HFFc6 (cell line): ENCODE measurements around the gene PTPRQ. TPM values are rescaled to one million over a fixed set of nuclear protein-coding genes. Genes with fewer than 3 reads are reported as not detected.

Source experiments
- DNase-seq: peaks from one replicate; pipeline ENCODE4 v3.0.0-alpha.2; 2018
- H3K27ac Mint-ChIP-seq: 2 replicates; pipeline ENCODE4 v1.8.0; 2020; ENCODE audit warnings: mild to moderate bottlenecking, mixed read lengths
- H3K27me3 Mint-ChIP-seq: 2 replicates; pipeline ENCODE4 v1.8.0; 2021; ENCODE audit warnings: mild to moderate bottlenecking, moderate library complexity, mixed read lengths; ENCODE audit not compliant: insufficient read depth
- H3K36me3 Mint-ChIP-seq: 2 replicates; pipeline ENCODE4 v1.8.0; 2021; ENCODE audit warnings: low read depth, mixed read lengths
- H3K4me1 Mint-ChIP-seq: 2 replicates; pipeline ENCODE4 v1.8.0; 2020; ENCODE audit warnings: low read depth, mixed read lengths
- H3K4me3 Mint-ChIP-seq: 2 replicates; pipeline ENCODE4 v1.8.0; 2020; ENCODE audit warnings: mild to moderate bottlenecking, moderate library complexity, mixed read lengths
- H3K9me3 Mint-ChIP-seq: 2 replicates; pipeline ENCODE4 v1.8.0; 2020; ENCODE audit warnings: mild to moderate bottlenecking, mixed read lengths
- CTCF ChIP-seq: fragments of 200-600 bp; sonication (generic); IDR thresholded peaks from 2 replicates; pipeline ENCODE4 v1.5.0; 2021; ENCODE audit warnings: antibody characterized with exemption, mild to moderate bottlenecking
- total RNA-seq, 6 experiments: library from RNA; stranded (reverse); fragmentation: NEBNext Ultra II Directional; extraction: Animal tissue kit (Norgen Biotek cat#: 25700); gene quantifications; 2 replicates in 1 of 6; 3 replicates in 5 of 6; pipeline ENCODE4 v1.2.3, GENCODE V29; 2021

Gene PTPRQ
- total RNA-seq, 6 experiments from 2014 or later = 2.6 to 4.1 (median 3.5) TPM

GRCh38 chr12:80714846-80715245 lies 270.8 kb downstream of the PTPRQ start:
- peaks cover 10% of the 10 kb centered on the region; the same call in 1 of the 2 replicates for H3K4me1 Mint-ChIP-seq
- no peaks in the 10 kb centered on the region for H3K9me3 Mint-ChIP-seq
- TF ChIP-seq CTCF = no peak
- peaks cover 7% of the 10 kb centered on the region for H3K27me3 Mint-ChIP-seq
- H3K27ac Mint-ChIP-seq = no peak overlapping the region
- H3K36me3 Mint-ChIP-seq = no peaks in the 10 kb centered on the region; the same call in 1 of the 2 replicates
- no peak for DNase-seq
- peak overlapping the region; percentile 84; the same call in 1 of the 2 replicates for H3K4me3 Mint-ChIP-seq

GRCh38 chr12:80715713-80716249 lies 271.7 kb downstream of the PTPRQ start:
- no peak for TF ChIP-seq CTCF
- DNase-seq = no peak
- Mint-ChIP-seq H3K36me3 (no peaks in the 10 kb centered on the region; the same call in 1 of the 2 replicates), H3K27ac (no peak overlapping the region), H3K4me1 (peaks cover 10% of the 10 kb centered on the region; the same call in 1 of the 2 replicates), H3K9me3 (no peaks in the 10 kb centered on the region), H3K27me3 (peaks cover 7% of the 10 kb centered on the region), H3K4me3 (no peak overlapping the region)

GRCh38 chr12:80716696-80717469 lies 272.8 kb downstream of the PTPRQ start, which contains the start of gene MYF5:
Gene MYF5, plus strand, starts transcription at chr12:80716912. Its CDS starts 152 bp downstream, at chr12:80717064.
- no peak for DNase-seq
- H3K27ac Mint-ChIP-seq = no peak within 1 kb of the TSS
- H3K27me3 Mint-ChIP-seq = peaks cover 7% of the 10 kb centered on the region
- TF ChIP-seq CTCF = no peak
- no peak within 1 kb of the TSS for H3K4me3 Mint-ChIP-seq
- H3K9me3 Mint-ChIP-seq = no peaks in the 10 kb centered on the region
- no peaks in the 10 kb centered on the region; the same call in 1 of the 2 replicates for H3K36me3 Mint-ChIP-seq
- peaks cover 10% of the 10 kb centered on the region; the same call in 1 of the 2 replicates for H3K4me1 Mint-ChIP-seq

GRCh38 chr12:80717856-80718255 lies 273.8 kb downstream of the PTPRQ start:
- no peaks in the 10 kb centered on the region; the same call in 1 of the 2 replicates for H3K36me3 Mint-ChIP-seq
- H3K9me3 Mint-ChIP-seq = no peaks in the 10 kb centered on the region
- H3K4me1 Mint-ChIP-seq = peaks cover 10% of the 10 kb centered on the region; the same call in 1 of the 2 replicates
- TF ChIP-seq CTCF = no peak
- no peak for DNase-seq
- H3K27me3 Mint-ChIP-seq = peaks cover 7% of the 10 kb centered on the region
- no peak overlapping the region for H3K27ac Mint-ChIP-seq
- no peak overlapping the region for H3K4me3 Mint-ChIP-seq

- no peaks in the 10 kb centered on the region for H3K9me3 Mint-ChIP-seq
Observed at GRCh38 chr12:80720516-80720915, 276.5 kb downstream of the PTPRQ start.

More at GRCh38 chr12:80720516-80720915, 276.5 kb downstream of the PTPRQ start:
- H3K36me3 Mint-ChIP-seq = no peaks in the 10 kb centered on the region; the same call in 1 of the 2 replicates
- no peak overlapping the region for H3K4me3 Mint-ChIP-seq
- H3K4me1 Mint-ChIP-seq = 0 out of 2 replicates have a peak, but pooled peaks cover 4% of the 10 kb centered on the region
- no peak for TF ChIP-seq CTCF
- H3K27me3 Mint-ChIP-seq = peaks cover 5% of the 10 kb centered on the region
- no peak for DNase-seq
- no peak overlapping the region for H3K27ac Mint-ChIP-seq
